Vagina (tissue), 2 donors: ENCODE measurements around the gene AGRN. TPM values are rescaled to one million over a fixed set of nuclear protein-coding genes. Genes with fewer than 3 reads are reported as not detected.

Experiments
- DNase-seq, 2 donors: peaks; one replicate each; pipeline ENCODE4 v3.0.0-alpha.2; 2017; ENCODE audit errors: extremely low spot score in 2 of 2
- H3K27ac ChIP-seq: fragments of 200-600 bp; sonication (generic); one replicate; pipeline ENCODE4 v1.5.1; 2019
- H3K27me3 ChIP-seq: fragments of 200-600 bp; sonication (generic); one replicate; pipeline ENCODE4 v1.5.1; 2019
- H3K36me3 ChIP-seq, 2 donors: fragments of 200-600 bp; sonication (generic); one replicate each; pipeline ENCODE4 v1.5.1; 2017 to 2019
- H3K4me1 ChIP-seq: fragments of 200-600 bp; sonication (generic); one replicate; pipeline ENCODE4 v1.5.1; 2019
- H3K4me3 ChIP-seq, 2 donors: fragments of 200-600 bp; sonication (generic); 1 replicate in 1 of 2; 2 replicates in 1 of 2; pipeline ENCODE4 v1.5.1; 2016 to 2019
- H3K9me3 ChIP-seq: fragments of 200-600 bp; sonication (generic); one replicate; pipeline ENCODE4 v1.5.1; 2019
- CTCF ChIP-seq, 3 experiments: fragments of 450-650 bp in 2 of 3; fragments of 200-600 bp in 1 of 3; sonication (generic) in 1 of 3; IDR thresholded peaks; one replicate each; pipeline ENCODE4 v1.5.1; 2017 to 2019; ENCODE audit warnings: antibody characterized with exemption in 3 of 3, mild to moderate bottlenecking in 2 of 3, moderate library complexity in 2 of 3
- POLR2A ChIP-seq, 2 donors: fragments of 450-650 bp; IDR thresholded peaks; one replicate each; pipeline ENCODE4 v1.6.1; 2017; ENCODE audit warnings: antibody characterized with exemption in 2 of 2, mild to moderate bottlenecking in 2 of 2, moderate library complexity in 2 of 2
- POLR2AphosphoS5 ChIP-seq, 2 donors: sonication (generic); formaldehyde crosslinking; IDR thresholded peaks; one replicate each; pipeline ENCODE4 v1.9.0; 2017; ENCODE audit warnings: antibody characterized with exemption in 2 of 2, mild to moderate bottlenecking in 2 of 2, low read depth in 1 of 2; ENCODE audit not compliant: insufficient read depth in 1 of 2
- intact Hi-C: fragments of 100-400 bp; cut with DNase I; formaldehyde crosslinking; loops from one replicate; pipeline ENCODE4 v1.15.1; 2023
- total RNA-seq: library from RNA; depleted of rRNA; stranded (reverse); fragments of >200 nt; gene quantifications from one replicate; pipeline ENCODE4 v1.2.3, GENCODE V29; 2016

AGRN gene
- total RNA-seq, 1 donor from 2014 or later: 25.5 TPM

GRCh38 chr1:998995-999724, 20.8 kb upstream of the AGRN start:
- Histone ChIP-seq H3K4me3 (peak overlapping the region; percentile 61 to 73), H3K9me3 (no peaks in the 10 kb centered on the region), H3K27me3 (no peaks in the 10 kb centered on the region), H3K36me3 (no peaks in the 10 kb centered on the region), H3K4me1 (peaks cover 34% of the 10 kb centered on the region), H3K27ac (peak overlapping the region; percentile 99)
- no peak for DNase-seq
- intact Hi-C loops: no loop called here
- TF ChIP-seq POLR2A (IDR thresholded peaks at IDR 0.05): no peak
- TF ChIP-seq POLR2AphosphoS5 (IDR thresholded peaks at IDR 0.05; ENCODE audit: insufficient read depth in 1 of 2, low read depth in 1 of 2): no peak
- TF ChIP-seq CTCF (IDR thresholded peaks at IDR 0.05): no peak

- H3K27me3 ChIP-seq: no peaks in the 10 kb centered on the region
- peaks cover 39% of the 10 kb centered on the region for H3K4me1 ChIP-seq
- peak; percentile 32 to 78 for TF ChIP-seq POLR2A (IDR thresholded peaks at IDR 0.05)
- TF ChIP-seq POLR2AphosphoS5 (IDR thresholded peaks at IDR 0.05; ENCODE audit: insufficient read depth in 1 of 2, low read depth in 1 of 2): peak in 1 of 2 donors; percentile 20
- TF ChIP-seq CTCF (IDR thresholded peaks at IDR 0.05): no peak
- intact Hi-C loops: no loop called here
- peak within 1 kb of the TSS; percentile 99 for H3K27ac ChIP-seq
- peak within 1 kb of the TSS; percentile 61 to 73 for H3K4me3 ChIP-seq
- no peaks in the 10 kb centered on the region for H3K9me3 ChIP-seq
- no peaks in the 10 kb centered on the region for H3K36me3 ChIP-seq
- no peak for DNase-seq
These were observed 20.1 kb upstream of the AGRN start, which contains the start of gene HES4 for GRCh38 chr1:999725-1000356. Gene HES4, minus strand, starts transcription at chr1:1000097. Its CDS starts 124 bp downstream, at chr1:999973.

- no peak for TF ChIP-seq CTCF (IDR thresholded peaks at IDR 0.05)
- TF ChIP-seq POLR2A (IDR thresholded peaks at IDR 0.05): peak in 1 of 2 donors; percentile 48
- peak in 1 of 2 donors; percentile 82 for TF ChIP-seq POLR2AphosphoS5 (IDR thresholded peaks at IDR 0.05; ENCODE audit: insufficient read depth in 1 of 2, low read depth in 1 of 2)
- peak in 1 of 2 donors; percentile 89 for DNase-seq
- peak overlapping the region; percentile 99 for H3K27ac ChIP-seq
- H3K27me3 ChIP-seq: no peaks in the 10 kb centered on the region
- no peaks in the 10 kb centered on the region for H3K9me3 ChIP-seq
- no peaks in the 10 kb centered on the region for H3K36me3 ChIP-seq
- H3K4me3 ChIP-seq: peak overlapping the region; percentile 61 to 73
- intact Hi-C loops: no loop called here
- H3K4me1 ChIP-seq: peaks cover 45% of the 10 kb centered on the region
These were observed 19.4 kb upstream of the AGRN start for GRCh38 chr1:1000357-1001056.

GRCh38 chr1:1001057-1001783, 18.7 kb upstream of the AGRN start:
- Histone ChIP-seq H3K9me3 (no peaks in the 10 kb centered on the region), H3K4me3 (peak overlapping the region; percentile 61 to 73), H3K36me3 (no peaks in the 10 kb centered on the region), H3K27ac (peak overlapping the region; percentile 99), H3K27me3 (no peaks in the 10 kb centered on the region), H3K4me1 (peaks cover 52% of the 10 kb centered on the region)
- peak in 1 of 2 donors; percentile 87 for DNase-seq
- intact Hi-C loops: no loop called here
- no peak for TF ChIP-seq CTCF (IDR thresholded peaks at IDR 0.05)
